ENCODE data around the gene R3HDM2. TPM values are rescaled to one million over a fixed set of nuclear protein-coding genes. Genes with fewer than 3 reads are reported as not detected.
A peak's percentile ranks its signal among the peaks of the same experiment; 100 is the strongest.

The R3HDM2 gene
- polyA plus RNA-seq, 1 donor from 2014 or later = 11.1 TPM

GRCh38 chr12:57215668-57216013 lies 215.2 kb downstream of the R3HDM2 start:
- Histone ChIP-seq H3K79me2 (replicated peaks; ENCODE audit: insufficient read depth, low read length) (no peaks in the 10 kb centered on the region), H3K4me2 (ENCODE audit: low read length) (no peak overlapping the region), H3K27ac (ENCODE audit: low read length) (no peak overlapping the region), H3K9me2 (ENCODE audit: insufficient read depth, low read length) (no peaks in the 10 kb centered on the region), H3K4me3 (ENCODE audit: low read length) (peak overlapping the region; percentile 59), H3K27me3 (ENCODE audit: insufficient read depth, low read depth, low read length) (peaks cover 65% of the 10 kb centered on the region), H3K9ac (ENCODE audit: low read length) (peak overlapping the region; percentile 23), H3K9me3 (ENCODE audit: low read length) (no peaks in the 10 kb centered on the region), H3F3A (ENCODE audit: insufficient read depth, low read length, poor library complexity, severe bottlenecking) (no peaks in the 10 kb centered on the region), H4K20me1 (ENCODE audit: insufficient read depth) (no peaks in the 10 kb centered on the region), H2AFZ (ENCODE audit: low read depth, low read length) (no peak overlapping the region), H3K36me3 (ENCODE audit: insufficient read depth, low read length) (peaks cover 6% of the 10 kb centered on the region)
- TF ChIP-seq RAD21 (conservative IDR thresholded peaks at IDR 0.05) = no peak
- no peak for TF ChIP-seq TAF1 (IDR thresholded peaks at IDR 0.05; ENCODE audit: low read depth)
- TF ChIP-seq MXI1 (conservative IDR thresholded peaks at IDR 0.05; ENCODE audit: poor library complexity, severe bottlenecking) = no peak
- TF ChIP-seq EZH2 (IDR thresholded peaks at IDR 0.05; ENCODE audit: borderline replicate concordance, insufficient read depth, low read length, poor library complexity, severe bottlenecking) = no peak
- no peak for TF ChIP-seq SMC3 (conservative IDR thresholded peaks at IDR 0.05; ENCODE audit: poor library complexity)
- TF ChIP-seq REST (IDR thresholded peaks at IDR 0.05; ENCODE audit: borderline replicate concordance) = no peak
- no peak for TF ChIP-seq EP300 (conservative IDR thresholded peaks at IDR 0.05; ENCODE audit: poor library complexity, severe bottlenecking)
- TF ChIP-seq POLR2AphosphoS5 (IDR thresholded peaks at IDR 0.05) = no peak
- TF ChIP-seq, protein P1, sequence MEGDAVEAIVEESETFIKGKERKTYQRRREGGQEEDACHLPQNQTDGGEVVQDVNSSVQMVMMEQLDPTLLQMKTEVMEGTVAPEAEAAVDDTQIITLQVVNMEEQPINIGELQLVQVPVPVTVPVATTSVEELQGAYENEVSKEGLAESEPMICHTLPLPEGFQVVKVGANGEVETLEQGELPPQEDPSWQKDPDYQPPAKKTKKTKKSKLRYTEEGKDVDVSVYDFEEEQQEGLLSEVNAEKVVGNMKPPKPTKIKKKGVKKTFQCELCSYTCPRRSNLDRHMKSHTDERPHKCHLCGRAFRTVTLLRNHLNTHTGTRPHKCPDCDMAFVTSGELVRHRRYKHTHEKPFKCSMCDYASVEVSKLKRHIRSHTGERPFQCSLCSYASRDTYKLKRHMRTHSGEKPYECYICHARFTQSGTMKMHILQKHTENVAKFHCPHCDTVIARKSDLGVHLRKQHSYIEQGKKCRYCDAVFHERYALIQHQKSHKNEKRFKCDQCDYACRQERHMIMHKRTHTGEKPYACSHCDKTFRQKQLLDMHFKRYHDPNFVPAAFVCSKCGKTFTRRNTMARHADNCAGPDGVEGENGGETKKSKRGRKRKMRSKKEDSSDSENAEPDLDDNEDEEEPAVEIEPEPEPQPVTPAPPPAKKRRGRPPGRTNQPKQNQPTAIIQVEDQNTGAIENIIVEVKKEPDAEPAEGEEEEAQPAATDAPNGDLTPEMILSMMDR (IDR thresholded peaks at IDR 0.05; ENCODE audit: poor library complexity, severe bottlenecking) = no peak

- H3K4me3 ChIP-seq (ENCODE audit: low read length) = no peak overlapping the region
- no peaks in the 10 kb centered on the region for H4K20me1 ChIP-seq (ENCODE audit: insufficient read depth)
- H3K9me2 ChIP-seq (ENCODE audit: insufficient read depth, low read length) = no peaks in the 10 kb centered on the region
- no peaks in the 10 kb centered on the region for H3K79me2 ChIP-seq (replicated peaks; ENCODE audit: insufficient read depth, low read length)
- no peaks in the 10 kb centered on the region for H3K9me3 ChIP-seq (ENCODE audit: low read length)
- H3K4me2 ChIP-seq (ENCODE audit: low read length) = no peak overlapping the region
- peaks cover 59% of the 10 kb centered on the region for H3K27me3 ChIP-seq (ENCODE audit: insufficient read depth, low read depth, low read length)
- H3K36me3 ChIP-seq (ENCODE audit: insufficient read depth, low read length) = peaks cover 6% of the 10 kb centered on the region
- no peak for TF ChIP-seq MXI1 (conservative IDR thresholded peaks at IDR 0.05; ENCODE audit: poor library complexity, severe bottlenecking)
- no peak for TF ChIP-seq SMC3 (conservative IDR thresholded peaks at IDR 0.05; ENCODE audit: poor library complexity)
- no peak for TF ChIP-seq TAF1 (IDR thresholded peaks at IDR 0.05; ENCODE audit: low read depth)
- TF ChIP-seq POLR2AphosphoS5 (IDR thresholded peaks at IDR 0.05) = no peak
- TF ChIP-seq REST (IDR thresholded peaks at IDR 0.05; ENCODE audit: borderline replicate concordance) = no peak
- TF ChIP-seq EP300 (conservative IDR thresholded peaks at IDR 0.05; ENCODE audit: poor library complexity, severe bottlenecking) = no peak
- TF ChIP-seq RAD21 (conservative IDR thresholded peaks at IDR 0.05) = no peak
- TF ChIP-seq, protein P1 (IDR thresholded peaks at IDR 0.05; ENCODE audit: poor library complexity, severe bottlenecking) = no peak
- no peak for TF ChIP-seq EZH2 (IDR thresholded peaks at IDR 0.05; ENCODE audit: borderline replicate concordance, insufficient read depth, low read length, poor library complexity, severe bottlenecking)
- no peak overlapping the region for H2AFZ ChIP-seq (ENCODE audit: low read depth, low read length)
- H3K27ac ChIP-seq (ENCODE audit: low read length) = no peak overlapping the region
- no peaks in the 10 kb centered on the region for H3F3A ChIP-seq (ENCODE audit: insufficient read depth, low read length, poor library complexity, severe bottlenecking)
- H3K9ac ChIP-seq (ENCODE audit: low read length) = no peak overlapping the region
Measured at GRCh38 chr12:57215065-57215464, 215.8 kb downstream of the R3HDM2 start.

Data from neural cell (in vitro differentiated cells).